ENCODE results near the gene GTF3C4. TPM values are rescaled to one million over a fixed set of nuclear protein-coding genes. Genes with fewer than 3 reads are reported as not detected.

GTF3C4 gene
- total and polyA plus RNA-seq, 11 donors: 1.4 to 11.7 (median 8.8) TPM

GRCh38 chr9:132639322-132639721 lies 30.9 kb upstream of the GTF3C4 start:
- Histone ChIP-seq H3K27me3 (no peaks in the 10 kb centered on the region), H3K4me1 (no peaks in the 10 kb centered on the region), H3K27ac (no peak overlapping the region), H3K4me3 (no peak overlapping the region), H3K9me3 (no peaks in the 10 kb centered on the region), H3K36me3 (peaks cover 3 to 88% (median 71%) of the 10 kb centered on the region in 9 donors)
- DNase-seq (no peak), ATAC-seq (no peak)
- intact Hi-C loops (cut with DNase I): no loop called here
- WGBS, 4 donors: 86 to 94% (median 89%) methylated on average over 5 of the region's 5 CpGs
- TF ChIP-seq POLR2A (IDR thresholded peaks at IDR 0.05) (no peak), CTCF (IDR thresholded peaks at IDR 0.05) (no peak)

- no peak overlapping the region for H3K27ac ChIP-seq
- TF ChIP-seq CTCF (IDR thresholded peaks at IDR 0.05): no peak
- no peak for TF ChIP-seq POLR2A (IDR thresholded peaks at IDR 0.05)
- no peak for ATAC-seq
- H3K36me3 ChIP-seq: peaks cover 3 to 99% (median 87%) of the 10 kb centered on the region in 9 donors
- no peaks in the 10 kb centered on the region for H3K4me1 ChIP-seq
- H3K4me3 ChIP-seq: no peak overlapping the region
- no peaks in the 10 kb centered on the region for H3K9me3 ChIP-seq
- DNase-seq: no peak
- H3K27me3 ChIP-seq: no peaks in the 10 kb centered on the region
- 76 to 81% (median 79%) methylated on average over 4 of the region's 4 CpGs for WGBS, 4 donors
- intact Hi-C loops (cut with DNase I): loop anchor here in 1 of 10 donors (10.0 kb wide), 1 partner anchor 136 kb away; no protein-coding TSS in a partner anchor
Measured at GRCh38 chr9:132641216-132641615, 29.0 kb upstream of the GTF3C4 start.

- Histone ChIP-seq H3K9me3 (no peaks in the 10 kb centered on the region), H3K4me3 (no peak overlapping the region), H3K27me3 (no peaks in the 10 kb centered on the region), H3K4me1 (no peaks in the 10 kb centered on the region), H3K36me3 (peaks cover 3 to 100% (median 94%) of the 10 kb centered on the region in 9 donors), H3K27ac (no peak overlapping the region)
- intact Hi-C loops (cut with DNase I): loop anchor here in 1 of 10 donors (10.0 kb wide), 1 partner anchor 139 kb away; no protein-coding TSS in a partner anchor
- TF ChIP-seq CTCF (IDR thresholded peaks at IDR 0.05) (no peak), POLR2A (IDR thresholded peaks at IDR 0.05) (no peak)
- no peak for DNase-seq
- 91 to 96% (median 91%) methylated on average over 3 of the region's 3 CpGs for WGBS, 4 donors
- ATAC-seq: no peak
Measured at GRCh38 chr9:132644251-132644650, 26.0 kb upstream of the GTF3C4 start.

- DNase-seq (no peak), ATAC-seq (no peak)
- Histone ChIP-seq H3K9me3 (no peaks in the 10 kb centered on the region), H3K36me3 (peaks cover 5 to 100% (median 95%) of the 10 kb centered on the region in 9 donors), H3K27me3 (no peaks in the 10 kb centered on the region), H3K27ac (no peak overlapping the region), H3K4me3 (no peak overlapping the region), H3K4me1 (no peaks in the 10 kb centered on the region)
- TF ChIP-seq POLR2A (IDR thresholded peaks at IDR 0.05) (no peak), CTCF (IDR thresholded peaks at IDR 0.05) (no peak)
- WGBS, 4 donors: 94 to 97% (median 96%) methylated on average over 8 of the region's 8 CpGs
- intact Hi-C loops (cut with DNase I): loop anchor here in 1 of 10 donors (10.0 kb wide), 1 partner anchor 141 kb away; no protein-coding TSS in a partner anchor
Measured at GRCh38 chr9:132645306-132645705, 25.0 kb upstream of the GTF3C4 start.

All from heart left ventricle (tissue), 16 donors.